HG02798 (cell line): ENCODE results near the gene GCN1.
A peak's percentile ranks its signal among the peaks of the same experiment; 100 is the strongest.

ENCODE experiments used
- ATAC-seq: cut with Tn5 transposase; IDR thresholded peaks from one replicate; pipeline ENCODE4 v1.9.1; 2021; ENCODE audit warnings: mild to moderate bottlenecking; ENCODE audit not compliant: unreplicated experiment, poor library complexity

Gene GCN1

DNA sequence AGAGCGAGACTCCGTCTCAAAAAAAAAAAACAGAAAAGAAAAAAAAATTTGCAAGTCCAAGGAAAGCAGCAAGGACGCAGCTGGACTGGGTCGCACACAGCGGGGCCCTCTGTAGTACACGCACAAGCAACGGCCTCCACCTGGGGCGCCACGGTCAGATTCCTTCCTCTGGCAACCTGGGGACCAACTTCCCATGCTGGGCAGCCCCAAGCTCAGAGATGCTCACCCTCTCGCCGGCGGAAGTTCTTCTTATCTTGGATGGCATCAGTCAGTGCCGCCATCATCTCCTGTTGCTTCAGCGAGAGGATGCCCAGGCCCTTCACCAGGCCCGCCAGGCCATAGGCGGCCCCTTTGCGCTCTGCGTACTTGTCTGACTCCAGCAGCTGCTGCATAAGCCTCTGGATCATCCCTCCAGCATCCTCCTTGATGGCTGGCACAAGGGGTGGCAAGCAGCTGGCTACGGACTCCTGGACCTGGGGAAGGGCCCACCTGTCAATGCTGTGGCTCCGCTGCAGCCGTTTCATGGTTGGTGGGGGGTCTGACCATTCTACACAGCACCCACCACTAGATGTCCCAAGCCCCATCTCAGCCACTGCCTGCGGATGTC, 43.5 kb downstream of the GCN1 start:
- ATAC-seq: no peak

DNA sequence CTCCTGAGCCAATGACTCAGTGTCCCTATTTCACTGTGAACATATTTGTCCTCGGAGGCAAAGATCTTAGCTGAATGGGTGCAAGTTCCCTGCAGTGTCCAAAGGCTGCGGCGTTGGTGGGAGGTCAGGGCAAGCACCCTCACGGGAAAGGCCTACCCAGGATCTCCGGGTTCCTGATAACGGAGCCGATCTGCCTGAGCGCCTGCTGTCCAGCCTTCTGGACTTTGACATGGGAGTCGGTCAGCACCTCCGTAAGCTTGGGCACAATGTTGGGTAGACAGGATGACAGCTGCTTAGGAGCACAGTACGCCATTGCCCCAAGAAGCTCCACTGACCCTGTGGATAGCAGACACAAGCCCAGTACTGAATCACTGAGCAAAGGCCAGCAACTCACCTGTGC, 46.5 kb downstream of the GCN1 start:
- ATAC-seq: no peak

DNA sequence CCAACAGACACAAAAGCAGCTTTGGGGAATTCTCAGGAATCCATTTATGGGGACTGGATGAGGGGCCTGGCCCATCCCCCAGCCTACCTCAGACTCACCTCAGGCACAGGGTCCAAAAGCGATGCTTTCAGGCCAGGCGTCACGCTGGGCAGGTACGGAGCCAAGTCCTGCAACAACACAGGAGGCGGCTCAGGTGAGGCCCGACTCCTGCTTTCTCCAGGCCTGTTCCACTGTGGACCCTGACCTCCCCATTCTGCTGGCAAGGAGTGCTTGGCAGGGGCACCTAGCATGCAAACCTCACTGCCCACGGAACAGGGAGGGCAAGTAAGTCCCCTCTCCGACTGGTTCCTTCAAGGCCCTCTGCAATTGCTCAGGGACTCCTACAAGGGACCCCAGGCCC, 49.4 kb downstream of the GCN1 start:
- no peak for ATAC-seq

DNA sequence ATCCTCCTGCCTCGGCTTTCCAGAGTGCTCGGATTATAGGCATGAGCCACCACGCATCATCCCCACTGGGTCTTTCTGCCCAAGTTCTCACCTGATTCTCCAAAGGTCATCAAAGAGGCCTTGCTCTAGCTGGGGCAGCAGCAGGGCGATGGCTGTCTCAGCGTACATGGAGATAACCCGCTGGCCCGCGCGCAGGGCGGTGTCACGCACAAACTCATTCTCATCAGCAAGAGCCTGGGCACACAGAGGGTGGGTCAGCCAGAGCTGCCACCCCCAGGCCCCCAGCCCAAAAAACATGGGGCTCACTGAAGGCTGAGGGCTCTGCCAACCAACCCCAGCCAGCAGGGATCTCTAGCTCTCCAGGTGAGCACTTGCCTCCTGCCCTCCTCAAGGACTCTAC, 50.3 kb downstream of the GCN1 start:
- ATAC-seq: no peak

DNA sequence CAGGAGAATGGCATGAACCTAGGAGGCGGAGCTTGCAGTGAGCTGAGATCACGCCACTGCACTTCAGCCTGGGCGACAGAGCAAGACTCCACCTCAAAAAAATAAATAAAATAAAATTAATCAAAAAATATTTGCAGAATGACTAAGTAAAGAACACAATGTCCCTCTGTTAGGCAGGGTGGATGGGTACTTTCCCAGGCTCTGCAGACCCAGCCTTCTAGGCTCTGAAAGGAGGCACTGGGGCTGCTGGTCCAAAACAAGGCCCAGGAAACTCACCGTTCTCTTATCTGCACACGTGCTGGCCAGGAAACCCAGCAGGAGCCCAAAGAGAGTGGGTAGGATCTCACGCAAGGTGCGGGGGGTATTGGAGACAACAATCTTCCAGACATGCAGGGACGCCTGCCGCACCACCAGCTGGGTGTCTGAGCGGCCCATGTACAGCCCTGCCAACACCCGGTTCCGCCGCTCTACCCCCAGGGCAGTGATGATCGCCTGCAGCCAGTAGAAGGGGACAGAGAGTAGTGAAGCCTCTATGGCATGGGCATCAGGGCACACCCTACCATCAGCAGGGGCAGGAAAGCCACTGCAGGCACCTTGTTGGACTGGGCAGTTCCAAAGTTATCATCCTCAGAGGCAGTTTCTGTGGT, 52.2 kb downstream of the GCN1 start:
- no peak for ATAC-seq

DNA sequence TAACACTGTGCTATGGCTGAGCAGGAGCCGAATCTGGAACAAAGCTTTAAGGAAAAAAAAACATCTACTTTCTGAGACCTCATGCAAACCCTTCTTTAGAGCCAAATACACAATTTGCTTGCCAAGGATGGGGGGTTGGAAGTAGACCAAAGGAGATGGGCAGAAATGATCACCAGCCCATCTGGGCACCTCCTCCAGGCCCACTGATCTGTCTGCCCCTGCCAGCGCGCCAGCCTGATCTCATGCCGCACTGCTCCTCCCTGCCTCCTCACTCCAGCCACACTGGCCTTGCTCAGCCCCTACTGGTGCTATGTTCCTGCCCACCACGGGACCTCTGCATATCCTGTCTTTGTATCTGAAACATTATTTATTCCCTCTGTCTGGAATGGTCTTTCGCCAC, 53.2 kb downstream of the GCN1 start:
- ATAC-seq: no peak

DNA sequence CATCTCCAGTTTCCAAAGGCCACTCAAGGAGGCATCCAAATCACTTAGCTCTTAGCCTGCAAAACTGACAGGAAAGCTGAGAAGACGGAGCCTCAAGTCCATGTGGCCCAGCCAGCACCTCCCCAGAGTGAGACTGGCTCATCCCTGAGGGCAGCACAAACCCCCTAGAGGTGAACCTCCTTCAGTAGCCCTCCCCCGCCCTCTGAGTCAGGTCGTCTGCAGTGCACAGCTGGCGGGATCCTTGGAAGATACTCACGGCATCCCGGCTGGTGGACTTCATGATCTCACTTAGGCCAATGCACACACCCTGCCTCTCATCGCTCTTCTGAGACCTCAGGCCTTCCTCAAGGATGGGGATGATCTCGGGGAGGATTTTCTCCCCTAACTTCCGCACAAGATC, 53.9 kb downstream of the GCN1 start:
- no peak for ATAC-seq

DNA sequence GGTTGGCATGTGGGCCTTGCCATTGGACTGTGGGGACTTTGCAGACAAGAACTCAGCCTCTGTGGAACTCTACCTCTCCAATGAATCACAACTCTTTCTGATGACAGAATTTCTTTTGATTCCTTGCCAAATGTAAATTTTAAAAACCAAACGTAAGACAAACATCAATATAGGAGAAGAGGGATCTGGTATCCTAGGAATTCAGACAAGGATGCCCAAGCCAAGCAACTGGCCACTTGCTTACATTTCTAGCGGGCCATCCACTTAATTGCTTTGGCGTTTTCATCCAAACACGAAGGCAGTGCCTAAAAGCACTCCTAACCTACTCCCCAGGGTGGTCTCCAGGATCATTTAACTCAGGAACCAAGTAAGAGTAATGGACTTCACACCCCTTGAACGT, 54.6 kb downstream of the GCN1 start:
- no peak for ATAC-seq

DNA sequence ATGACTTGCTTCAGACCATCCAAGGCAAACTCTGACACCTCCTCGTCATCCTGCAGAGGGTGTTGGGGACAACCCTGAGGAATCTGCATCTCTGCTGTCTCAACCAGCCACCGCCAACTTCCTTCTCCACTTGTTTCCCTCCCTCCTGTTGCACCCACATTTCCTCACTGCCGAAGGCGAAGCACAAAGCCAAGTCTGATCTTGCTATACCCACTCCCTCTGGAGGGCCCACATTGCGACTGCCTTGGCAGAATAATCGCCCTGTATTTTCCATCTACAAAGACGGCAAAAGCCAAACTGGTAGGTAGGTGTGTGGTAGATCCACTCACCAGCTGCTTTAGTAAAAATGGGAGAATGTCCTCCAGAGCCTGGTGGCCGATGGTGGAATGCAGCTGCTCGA, 56.1 kb downstream of the GCN1 start:
- ATAC-seq: no peak

DNA sequence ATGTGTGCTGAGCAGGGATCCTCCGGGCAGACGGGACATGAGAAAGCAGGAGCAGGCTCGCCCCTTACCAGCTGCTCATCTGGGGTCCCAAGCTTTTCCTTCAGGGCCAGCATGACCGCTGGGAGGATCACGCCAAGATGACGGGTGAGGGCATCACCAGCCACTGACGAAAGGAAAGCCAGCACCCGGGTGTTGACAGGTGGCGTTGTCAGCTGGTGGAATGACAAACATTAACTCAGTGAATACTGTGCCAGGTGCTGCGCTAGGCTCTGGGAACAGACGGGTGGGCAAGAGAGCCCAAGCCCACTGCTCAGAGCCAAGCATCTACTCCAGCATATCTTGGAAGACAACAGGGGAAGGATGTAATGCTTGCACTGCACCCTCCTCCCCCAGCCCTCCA, 56.7 kb downstream of the GCN1 start:
- ATAC-seq: no peak

DNA sequence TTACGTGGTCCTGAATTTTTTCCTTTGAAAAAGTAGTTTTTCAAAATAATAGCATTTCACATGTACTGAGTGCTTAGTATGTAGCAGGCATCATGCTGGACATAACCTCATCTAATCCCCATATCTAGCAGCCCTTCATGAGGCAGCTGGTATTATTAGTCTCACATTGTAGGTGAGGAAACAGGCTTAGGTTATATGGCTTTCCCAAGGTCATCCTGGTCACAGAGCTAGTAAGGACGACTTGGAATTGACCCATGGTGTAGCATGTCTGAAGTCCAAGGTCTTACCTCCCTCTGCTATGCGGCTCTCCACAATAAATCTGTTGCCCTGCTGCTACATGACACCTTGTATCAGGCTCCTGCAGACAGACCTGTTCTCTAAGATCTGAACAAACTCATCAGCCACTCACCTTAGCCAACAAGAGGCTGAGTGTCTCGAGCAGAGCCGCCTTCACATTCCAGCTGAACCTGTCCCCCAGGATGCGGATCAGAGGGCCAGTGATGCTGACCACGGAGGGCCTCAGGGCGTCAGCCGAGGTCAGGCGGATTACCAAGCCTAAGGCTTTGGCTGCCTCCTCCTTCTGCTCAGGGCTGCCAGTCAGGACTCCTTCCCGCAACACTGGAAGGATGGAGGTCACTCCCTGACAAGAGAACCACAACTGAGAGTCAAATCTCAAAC, 58.3 kb downstream of the GCN1 start:
- no peak for ATAC-seq

DNA sequence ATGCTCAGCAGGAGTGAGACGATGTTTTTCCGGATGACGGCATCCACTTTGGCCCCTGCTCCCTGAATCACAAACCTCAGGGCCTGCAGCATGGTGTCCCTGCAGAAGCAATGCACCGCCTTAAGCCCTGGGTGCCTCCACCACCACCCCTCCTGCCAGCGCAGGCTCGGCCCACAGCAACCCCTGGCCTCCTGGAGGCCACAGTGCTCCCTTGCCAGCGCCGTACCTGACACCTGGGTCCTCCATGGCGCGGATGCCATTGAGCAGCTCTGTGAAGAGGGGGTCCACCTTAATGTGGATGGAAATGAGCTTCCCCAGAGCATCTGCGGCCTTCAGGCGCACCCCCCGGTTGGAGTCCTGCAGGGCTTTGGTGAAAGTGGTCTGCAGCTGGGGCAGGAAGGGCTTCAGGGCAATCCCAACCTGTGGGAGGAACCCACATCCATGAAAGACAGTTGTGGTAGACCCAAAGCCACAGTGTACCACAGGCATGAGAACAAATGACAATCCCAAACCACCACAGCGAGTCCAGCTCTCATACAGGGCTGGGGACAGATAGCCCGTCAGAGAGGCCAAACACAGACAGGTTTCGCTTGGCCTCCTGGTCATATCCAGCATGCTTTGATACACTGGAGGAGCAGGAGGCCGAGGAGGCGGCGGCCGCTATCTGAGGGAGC, 60.1 kb downstream of the GCN1 start:
- ATAC-seq: no peak

DNA sequence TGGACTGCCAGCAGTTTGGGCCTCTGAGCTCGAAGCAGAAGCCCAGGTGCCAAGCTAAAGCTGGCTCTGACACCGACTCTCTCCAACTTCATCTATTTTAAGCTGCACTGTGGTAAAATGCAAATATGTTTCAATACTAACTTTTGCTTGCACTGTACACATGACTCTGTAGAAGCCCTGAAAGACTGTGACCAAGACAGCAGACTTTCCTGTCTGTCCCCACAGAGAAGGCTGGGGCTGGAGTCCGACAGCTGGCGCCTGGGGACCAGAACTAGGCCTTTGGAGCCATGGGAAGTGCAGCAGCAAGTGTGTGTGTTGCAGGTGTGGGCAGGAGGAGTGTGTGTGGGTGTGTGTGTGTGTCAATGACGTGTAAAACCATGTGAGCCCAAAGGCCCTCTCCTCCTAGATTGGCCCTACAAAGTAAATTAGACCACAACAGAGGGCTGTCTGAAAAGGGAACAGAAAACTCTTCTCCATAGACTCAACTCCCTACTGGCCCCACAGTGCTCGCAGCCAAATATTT, 61.6 kb downstream of the GCN1 start:
- peak; percentile 90 for ATAC-seq

DNA sequence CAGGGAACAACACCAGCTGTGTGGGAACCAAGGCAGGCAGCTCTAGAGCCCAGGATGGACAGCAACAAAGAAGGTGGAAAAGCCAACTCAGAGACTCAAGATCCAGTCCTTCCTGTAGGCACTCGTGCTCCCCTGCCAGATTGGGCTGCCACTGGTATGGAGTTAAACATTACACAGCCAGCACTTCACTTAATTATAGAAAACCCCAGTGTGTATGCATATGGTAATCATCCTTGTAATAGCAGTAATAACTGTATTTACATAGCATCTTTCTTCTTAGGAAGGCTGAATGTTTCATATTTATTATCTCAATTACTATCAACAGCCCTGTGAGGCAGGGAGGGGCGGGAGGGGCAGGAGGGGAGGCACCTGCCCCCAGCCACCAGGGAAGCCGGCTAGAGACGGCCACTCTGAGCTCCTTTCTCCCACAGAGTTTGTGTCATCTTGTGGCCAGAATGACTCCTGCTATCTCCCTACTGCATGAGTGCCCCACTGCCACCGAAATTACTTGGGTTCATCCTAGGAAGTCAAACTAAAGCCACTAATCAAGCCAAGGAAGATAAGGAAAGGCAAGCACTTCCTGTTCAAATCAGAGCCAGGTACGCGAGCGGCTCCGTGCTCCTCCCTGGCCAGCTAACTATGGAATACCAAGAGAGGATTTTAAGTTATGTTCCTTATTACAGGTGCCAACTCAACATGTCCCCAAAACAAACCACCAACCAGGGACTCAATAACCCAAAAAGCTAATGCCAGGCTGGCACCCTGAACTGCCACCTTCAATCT, 62.3 kb downstream of the GCN1 start:
- ATAC-seq: no peak

DNA sequence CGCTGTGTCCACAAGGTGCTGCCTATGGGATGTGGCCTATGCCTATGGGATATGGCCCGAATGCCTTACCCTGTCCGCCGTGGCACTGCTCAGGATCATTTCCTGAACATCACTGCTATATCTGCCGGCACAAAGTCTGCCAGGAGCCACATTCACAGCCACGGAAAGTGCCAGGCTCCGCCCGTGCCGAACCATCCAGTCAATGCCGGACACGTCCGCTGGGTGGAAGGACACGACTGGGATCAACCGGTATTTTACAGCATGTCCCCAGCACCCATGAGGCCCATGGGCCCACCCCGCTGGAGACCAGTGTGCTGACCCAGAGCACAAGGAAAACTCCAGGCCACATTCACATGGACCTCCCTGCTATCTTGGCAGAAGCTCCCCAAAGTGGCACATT, 63.4 kb downstream of the GCN1 start:
- no peak for ATAC-seq

DNA sequence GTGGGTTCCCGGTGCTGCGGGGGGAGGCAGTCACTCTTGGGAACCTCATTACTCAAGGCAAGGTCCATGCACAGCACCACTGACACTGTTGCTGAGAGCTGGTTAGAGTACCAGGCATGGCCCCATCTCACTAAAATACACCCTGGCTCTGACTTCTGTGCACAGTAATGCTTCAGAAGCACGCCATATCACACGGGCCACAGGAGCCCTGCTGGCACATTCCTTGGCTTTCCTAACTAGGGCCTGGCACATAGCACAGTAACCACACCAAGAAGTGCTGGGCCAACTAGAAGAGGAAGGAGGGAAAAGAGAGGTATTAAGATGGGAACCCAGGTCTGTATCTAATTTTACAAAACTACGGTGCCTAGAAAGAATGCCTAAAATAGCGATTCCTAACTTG, 64.5 kb downstream of the GCN1 start:
- ATAC-seq: no peak

DNA sequence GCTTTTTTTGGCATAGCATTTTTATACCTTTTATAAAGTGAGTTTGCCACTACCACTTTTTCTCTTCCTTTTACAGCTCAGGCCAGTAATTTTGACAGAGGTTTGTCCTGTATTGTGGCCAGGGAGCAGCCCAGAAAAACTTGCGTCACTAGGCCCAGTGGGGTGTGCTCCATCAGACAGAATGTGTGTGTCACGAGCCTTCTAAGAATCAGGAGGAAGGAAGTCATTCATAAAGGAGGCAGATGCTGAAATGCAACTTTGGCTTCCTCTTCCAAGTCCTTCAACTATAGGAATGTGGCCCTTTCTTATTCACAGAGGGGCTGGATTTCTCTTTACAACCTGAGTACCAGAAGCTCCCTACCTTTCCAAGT, 67.9 kb downstream of the GCN1 start:
- ATAC-seq: no peak

DNA sequence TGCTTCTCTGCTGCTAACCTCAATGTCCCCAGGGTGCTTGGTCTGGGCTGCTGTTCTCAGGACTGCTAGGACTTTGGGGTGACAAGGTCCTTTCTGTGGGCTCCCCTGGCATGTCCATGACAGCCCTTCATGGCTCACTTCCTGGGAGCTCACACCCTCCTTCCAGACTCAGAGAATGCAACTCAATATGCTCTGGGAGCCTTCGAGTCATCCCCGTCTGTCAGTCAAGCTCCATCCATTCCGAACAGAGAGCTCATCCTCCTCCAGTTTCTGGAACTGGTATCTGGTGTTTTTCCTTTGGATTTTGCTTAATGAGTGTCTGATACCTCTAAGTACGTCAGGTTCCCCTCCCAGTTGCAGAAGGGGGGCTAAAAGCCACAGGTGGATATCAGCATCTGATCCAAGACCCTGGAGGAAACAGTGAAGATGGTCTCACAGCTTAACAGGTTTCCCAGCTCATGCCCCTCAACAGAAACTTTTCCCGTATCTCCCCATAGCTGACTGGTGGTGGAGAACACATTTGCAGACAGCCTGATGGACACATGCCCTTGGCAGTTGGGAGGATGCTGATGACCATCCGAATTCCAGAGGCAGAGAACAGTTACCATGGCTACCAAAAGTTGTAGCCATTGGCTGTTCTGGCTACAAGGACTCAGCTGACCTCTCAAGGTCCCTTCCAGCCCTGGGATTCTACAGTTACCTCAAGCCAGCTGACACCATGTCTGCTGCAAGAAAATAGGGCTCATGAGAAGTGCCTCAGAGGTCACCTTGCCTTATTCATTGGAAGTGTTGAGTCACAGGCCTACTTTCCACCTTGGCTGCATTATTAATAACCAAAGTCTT, 68.5 kb downstream of the GCN1 start:
- ATAC-seq: no peak

DNA sequence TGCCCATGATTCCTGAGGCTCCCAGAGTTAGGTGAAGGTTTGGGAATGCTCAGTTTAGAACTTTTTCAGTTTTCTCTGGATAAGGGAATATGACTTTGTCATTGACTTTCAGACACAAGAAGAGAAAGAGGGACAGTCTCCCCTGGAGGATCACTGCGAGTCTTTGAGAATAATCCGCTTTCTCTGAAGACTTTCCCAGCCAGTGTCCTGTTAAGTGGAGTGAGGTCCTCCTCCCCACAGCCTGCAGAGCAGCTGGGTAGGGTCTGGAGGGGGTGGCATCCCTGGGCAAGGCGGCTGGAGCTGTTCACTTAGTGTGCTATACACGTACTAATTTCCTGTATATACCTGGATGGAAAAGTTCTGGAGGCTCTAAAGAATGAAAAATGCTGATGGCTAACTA, 69.5 kb downstream of the GCN1 start:
- ATAC-seq: no peak
